Measurements from ENCODE around the gene TRABD2A. TPM values are rescaled to one million over a fixed set of nuclear protein-coding genes. Genes with fewer than 3 reads are reported as not detected.

TRABD2A gene
- polyA plus RNA-seq, 1 donor (not counting 4 experiments of a cell fraction or from before 2014, with no cell fraction given), result 0.54 TPM

- DNase-seq (ENCODE audit: low read depth, low spot score) (no peak), FAIRE-seq (no peak)
- no peak overlapping the region for H3K27ac ChIP-seq (ENCODE audit: control insufficient read depth, insufficient read depth, low read length)
- no peaks in the 10 kb centered on the region for H3K27me3 ChIP-seq (ENCODE audit: control insufficient read depth, extremely low read depth, insufficient read depth, low read length)
- dilution Hi-C loops (cut with MboI; ENCODE audit: extremely low pct_ligation_motif_present, low sequenced_read_pairs), result no loop called here
- H3K9me3 ChIP-seq (ENCODE audit: control insufficient read depth, low read depth, low read length), result no peaks in the 10 kb centered on the region
- no peak overlapping the region for H3K9ac ChIP-seq (ENCODE audit: control insufficient read depth, extremely low read depth, insufficient read depth, low read length)
- no peak overlapping the region for H3K4me2 ChIP-seq (ENCODE audit: control insufficient read depth, extremely low read depth, insufficient read depth, low read depth, low read length)
- no peaks in the 10 kb centered on the region for H4K20me1 ChIP-seq (ENCODE audit: control insufficient read depth, extremely low read depth, insufficient read depth, low read length)
- H3K36me3 ChIP-seq (ENCODE audit: control insufficient read depth in 2 of 2, extremely low read depth in 1 of 2, insufficient read depth in 2 of 2, low read length in 2 of 2), result no peaks in the 10 kb centered on the region
- H3K79me2 ChIP-seq (ENCODE audit: control insufficient read depth, insufficient read depth, low read length), result no peaks in the 10 kb centered on the region
- H3K4me3 ChIP-seq (ENCODE audit: control insufficient read depth in 2 of 3, extremely low read depth in 1 of 3, insufficient read depth in 2 of 3, low read depth in 1 of 3, low read length in 3 of 3), result no peak overlapping the region
- peaks cover 4% of the 10 kb centered on the region for H3K4me1 ChIP-seq (ENCODE audit: control insufficient read depth, extremely low read depth, insufficient read depth, low read length)
- H2AFZ ChIP-seq (ENCODE audit: control insufficient read depth, low read length), result no peak overlapping the region
- H3K9me1 ChIP-seq (ENCODE audit: control insufficient read depth, extremely low read depth, insufficient read depth, low read length), result no peaks in the 10 kb centered on the region
- TF ChIP-seq CTCF (optimal IDR thresholded peaks at IDR 0.05 in 1 of 3, IDR thresholded peaks at IDR 0.05 in 1 of 3, conservative IDR thresholded peaks at IDR 0.05 in 1 of 3; ENCODE audit: extremely low read depth in 1 of 3, insufficient read depth in 2 of 3, low read length in 3 of 3) (no peak), EZH2 (IDR thresholded peaks at IDR 0.05; ENCODE audit: low read length) (no peak)
Observed at GRCh38 chr2:84914334-84914733, 33.5 kb upstream of the TRABD2A start.

GRCh38 chr2:84912984-84913383, 32.1 kb upstream of the TRABD2A start:
- dilution Hi-C loops (cut with MboI; ENCODE audit: extremely low pct_ligation_motif_present, low sequenced_read_pairs), result no loop called here
- Histone ChIP-seq H3K27me3 (ENCODE audit: control insufficient read depth, extremely low read depth, insufficient read depth, low read length) (no peaks in the 10 kb centered on the region), H3K9ac (ENCODE audit: control insufficient read depth, extremely low read depth, insufficient read depth, low read length) (no peak overlapping the region), H3K36me3 (ENCODE audit: control insufficient read depth in 2 of 2, extremely low read depth in 1 of 2, insufficient read depth in 2 of 2, low read length in 2 of 2) (no peaks in the 10 kb centered on the region), H3K27ac (ENCODE audit: control insufficient read depth, insufficient read depth, low read length) (no peak overlapping the region), H2AFZ (ENCODE audit: control insufficient read depth, low read length) (no peak overlapping the region), H3K79me2 (ENCODE audit: control insufficient read depth, insufficient read depth, low read length) (no peaks in the 10 kb centered on the region), H3K4me2 (ENCODE audit: control insufficient read depth, extremely low read depth, insufficient read depth, low read depth, low read length) (no peak overlapping the region), H3K9me1 (ENCODE audit: control insufficient read depth, extremely low read depth, insufficient read depth, low read length) (no peaks in the 10 kb centered on the region), H3K9me3 (ENCODE audit: control insufficient read depth, low read depth, low read length) (no peaks in the 10 kb centered on the region), H3K4me1 (ENCODE audit: control insufficient read depth, extremely low read depth, insufficient read depth, low read length) (no peaks in the 10 kb centered on the region), H3K4me3 (ENCODE audit: control insufficient read depth in 2 of 3, extremely low read depth in 1 of 3, insufficient read depth in 2 of 3, low read depth in 1 of 3, low read length in 3 of 3) (no peak overlapping the region), H4K20me1 (ENCODE audit: control insufficient read depth, extremely low read depth, insufficient read depth, low read length) (no peaks in the 10 kb centered on the region)
- no peak for FAIRE-seq
- no peak for DNase-seq (ENCODE audit: low read depth, low spot score)
- TF ChIP-seq EZH2 (IDR thresholded peaks at IDR 0.05; ENCODE audit: low read length) (no peak), CTCF (optimal IDR thresholded peaks at IDR 0.05 in 1 of 3, IDR thresholded peaks at IDR 0.05 in 1 of 3, conservative IDR thresholded peaks at IDR 0.05 in 1 of 3; ENCODE audit: extremely low read depth in 1 of 3, insufficient read depth in 2 of 3, low read length in 3 of 3) (no peak)

Measured in keratinocyte (primary cell).